ENCODE measurements around the gene MPIG6B.
"Not testable (repeated sequence)": the region's sequence is repeated elsewhere in the genome, so short reads cannot be mapped to it uniquely, and the experiment has no call there.

The MPIG6B gene

DNA sequence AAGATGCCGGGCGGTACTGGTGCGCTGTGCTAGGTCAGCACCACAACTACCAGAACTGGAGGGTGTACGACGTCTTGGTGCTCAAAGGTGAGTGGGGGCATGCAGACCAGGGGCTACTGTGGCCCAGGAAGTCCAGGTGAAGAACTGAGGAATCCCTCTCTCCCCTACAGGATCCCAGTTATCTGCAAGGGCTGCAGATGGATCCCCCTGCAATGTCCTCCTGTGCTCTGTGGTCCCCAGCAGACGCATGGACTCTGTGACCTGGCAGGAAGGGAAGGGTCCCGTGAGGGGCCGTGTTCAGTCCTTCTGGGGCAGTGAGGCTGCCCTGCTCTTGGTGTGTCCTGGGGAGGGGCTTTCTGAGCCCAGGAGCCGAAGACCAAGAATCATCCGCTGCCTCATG is 15.5 kb upstream of the MPIG6B start:
- no peak overlapping the region for H3K4me3 ChIP-seq (replicated peaks; ENCODE audit: low read depth, low read length)
- TF ChIP-seq, protein P1, sequence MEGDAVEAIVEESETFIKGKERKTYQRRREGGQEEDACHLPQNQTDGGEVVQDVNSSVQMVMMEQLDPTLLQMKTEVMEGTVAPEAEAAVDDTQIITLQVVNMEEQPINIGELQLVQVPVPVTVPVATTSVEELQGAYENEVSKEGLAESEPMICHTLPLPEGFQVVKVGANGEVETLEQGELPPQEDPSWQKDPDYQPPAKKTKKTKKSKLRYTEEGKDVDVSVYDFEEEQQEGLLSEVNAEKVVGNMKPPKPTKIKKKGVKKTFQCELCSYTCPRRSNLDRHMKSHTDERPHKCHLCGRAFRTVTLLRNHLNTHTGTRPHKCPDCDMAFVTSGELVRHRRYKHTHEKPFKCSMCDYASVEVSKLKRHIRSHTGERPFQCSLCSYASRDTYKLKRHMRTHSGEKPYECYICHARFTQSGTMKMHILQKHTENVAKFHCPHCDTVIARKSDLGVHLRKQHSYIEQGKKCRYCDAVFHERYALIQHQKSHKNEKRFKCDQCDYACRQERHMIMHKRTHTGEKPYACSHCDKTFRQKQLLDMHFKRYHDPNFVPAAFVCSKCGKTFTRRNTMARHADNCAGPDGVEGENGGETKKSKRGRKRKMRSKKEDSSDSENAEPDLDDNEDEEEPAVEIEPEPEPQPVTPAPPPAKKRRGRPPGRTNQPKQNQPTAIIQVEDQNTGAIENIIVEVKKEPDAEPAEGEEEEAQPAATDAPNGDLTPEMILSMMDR (IDR thresholded peaks at IDR 0.05; ENCODE audit: low read depth, low read length, missing control alignments) = no peak
- no peak for DNase-seq (ENCODE audit: extremely low read depth, low read depth)

DNA sequence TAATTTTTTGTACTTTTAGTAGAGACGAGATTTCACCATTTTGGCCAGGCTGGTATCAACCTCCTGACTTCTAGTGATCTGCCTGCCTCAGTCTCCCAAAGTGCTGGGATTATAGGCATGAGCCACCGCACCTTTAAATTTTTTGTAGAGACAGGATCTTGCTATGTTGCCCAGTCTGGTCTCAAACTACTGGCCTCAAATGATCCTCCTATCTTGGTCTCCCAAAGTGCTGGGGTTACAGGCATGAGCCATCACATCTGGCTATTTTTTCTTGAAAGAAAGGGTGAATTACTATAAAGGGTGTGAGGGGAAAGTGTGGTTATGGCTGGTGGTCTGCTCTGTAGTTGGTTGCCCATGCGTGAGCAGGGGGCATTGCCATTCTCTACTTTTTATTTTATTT is 14.9 kb upstream of the MPIG6B start:
- TF ChIP-seq, protein P1 (IDR thresholded peaks at IDR 0.05; ENCODE audit: low read depth, low read length, missing control alignments) = no peak
- no peak overlapping the region for H3K4me3 ChIP-seq (replicated peaks; ENCODE audit: low read depth, low read length)
- no peak for DNase-seq (ENCODE audit: extremely low read depth, low read depth)

DNA sequence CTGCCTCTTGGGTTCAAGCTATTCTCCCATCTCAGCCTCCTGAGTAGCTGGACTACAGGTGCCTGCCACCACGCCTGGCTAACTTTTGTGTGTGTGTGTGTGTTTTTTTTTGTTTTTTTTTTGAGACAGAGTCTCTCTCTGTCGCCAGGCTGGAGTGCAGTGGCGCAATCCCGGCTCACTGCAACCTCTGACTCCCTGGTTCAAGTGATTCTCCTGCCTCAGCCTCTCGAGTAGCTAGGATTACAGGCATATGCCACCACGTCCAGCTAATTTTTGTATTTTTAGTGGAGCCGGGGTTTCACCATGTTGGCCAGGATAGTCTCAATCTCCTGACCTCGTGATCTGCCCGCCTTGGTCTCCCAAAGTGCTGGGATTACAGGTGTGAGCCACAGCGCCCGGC is 14.0 kb upstream of the MPIG6B start:
- not testable (repeated sequence) for H3K4me3 ChIP-seq (replicated peaks; ENCODE audit: low read depth, low read length); DNase-seq (ENCODE audit: extremely low read depth, low read depth)

DNA sequence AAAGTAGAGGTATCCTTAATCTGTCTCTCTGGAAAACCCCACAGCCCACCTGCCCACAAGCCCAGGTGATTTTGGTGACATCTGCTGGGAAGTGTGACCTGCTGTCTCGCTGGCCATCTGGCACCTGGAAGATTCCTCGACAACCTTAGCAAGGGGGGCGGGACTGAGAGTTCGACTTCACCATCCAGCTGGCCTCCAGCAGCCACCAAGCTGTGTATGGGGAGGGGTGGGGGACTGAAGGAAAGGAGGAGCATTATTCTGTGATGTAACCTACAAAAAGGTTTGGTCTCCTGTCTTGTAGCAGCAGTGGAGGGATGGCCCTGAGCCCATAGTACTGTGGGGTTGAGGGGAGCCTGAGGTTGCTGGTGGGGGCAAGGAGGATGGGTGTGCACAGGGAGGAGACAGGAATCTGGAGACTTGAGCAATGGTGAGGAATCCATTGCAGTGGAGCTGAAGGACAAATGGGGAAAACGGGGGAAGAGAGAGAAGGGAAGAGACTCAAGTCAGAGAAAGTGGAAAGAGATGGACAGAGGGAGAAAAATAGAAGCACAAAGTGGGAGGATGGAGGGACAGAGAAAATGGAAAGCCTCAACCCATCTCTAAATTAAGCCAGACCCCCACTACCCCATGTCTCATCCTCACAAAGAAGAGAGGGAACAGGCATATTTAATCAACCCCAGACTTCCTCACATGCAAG is 12.5 kb upstream of the MPIG6B start:
- no peak for DNase-seq (ENCODE audit: extremely low read depth, low read depth)
- TF ChIP-seq, protein P1 (IDR thresholded peaks at IDR 0.05; ENCODE audit: low read depth, low read length, missing control alignments) = no peak

DNA sequence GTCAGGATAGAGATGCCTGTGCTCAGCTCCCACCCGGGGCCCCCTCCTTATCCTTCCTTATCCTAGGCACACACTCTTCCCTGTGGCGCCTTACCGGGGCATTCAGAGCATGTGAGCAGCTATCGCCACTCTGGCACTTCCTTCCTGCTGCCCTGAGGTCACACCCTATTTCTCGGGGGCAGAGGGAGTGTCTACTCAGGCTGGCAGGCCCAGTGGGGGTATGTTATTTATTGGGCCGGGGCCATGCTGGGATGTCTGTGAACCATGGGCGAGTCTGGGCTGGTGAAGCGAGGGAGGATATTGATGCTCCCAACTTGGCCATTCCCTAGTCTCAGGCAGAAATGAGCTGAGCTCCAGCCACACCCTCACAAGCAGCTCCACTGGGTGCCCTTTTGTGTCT is 11.9 kb upstream of the MPIG6B start:
- TF ChIP-seq, protein P1 (IDR thresholded peaks at IDR 0.05; ENCODE audit: low read depth, low read length, missing control alignments) = no peak
- no peak overlapping the region for H3K4me3 ChIP-seq (replicated peaks; ENCODE audit: low read depth, low read length)
- no peak for DNase-seq (ENCODE audit: extremely low read depth, low read depth)

More for the DNA sequence above, 12.5 kb upstream of the MPIG6B start:
- no peak overlapping the region for H3K4me3 ChIP-seq (replicated peaks; ENCODE audit: low read depth, low read length)

DNA sequence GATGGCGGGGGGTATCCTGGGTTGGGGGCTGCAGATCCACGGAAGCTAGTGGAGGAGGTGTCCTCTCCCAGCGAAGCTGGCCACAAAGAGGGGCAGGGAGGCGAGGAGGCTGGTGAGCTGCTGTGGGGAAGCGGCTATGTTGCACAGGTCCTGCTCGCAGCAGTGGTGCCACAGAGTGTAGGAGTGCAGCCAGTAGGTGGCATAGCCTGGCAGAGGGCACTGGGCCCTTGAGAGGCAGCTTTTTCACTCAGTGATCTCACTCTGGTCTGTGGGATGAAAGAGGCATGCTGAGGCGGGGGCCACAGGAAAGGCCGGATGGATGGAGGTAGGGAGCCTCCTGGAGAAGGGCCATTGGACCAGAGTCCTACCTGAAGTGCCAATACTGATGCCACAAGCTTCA is 10.9 kb upstream of the MPIG6B start:
- TF ChIP-seq, protein P1 (IDR thresholded peaks at IDR 0.05; ENCODE audit: low read depth, low read length, missing control alignments) = peak; percentile 4
- DNase-seq (ENCODE audit: extremely low read depth, low read depth) = no peak
- H3K4me3 ChIP-seq (replicated peaks; ENCODE audit: low read depth, low read length) = no peak overlapping the region

DNA sequence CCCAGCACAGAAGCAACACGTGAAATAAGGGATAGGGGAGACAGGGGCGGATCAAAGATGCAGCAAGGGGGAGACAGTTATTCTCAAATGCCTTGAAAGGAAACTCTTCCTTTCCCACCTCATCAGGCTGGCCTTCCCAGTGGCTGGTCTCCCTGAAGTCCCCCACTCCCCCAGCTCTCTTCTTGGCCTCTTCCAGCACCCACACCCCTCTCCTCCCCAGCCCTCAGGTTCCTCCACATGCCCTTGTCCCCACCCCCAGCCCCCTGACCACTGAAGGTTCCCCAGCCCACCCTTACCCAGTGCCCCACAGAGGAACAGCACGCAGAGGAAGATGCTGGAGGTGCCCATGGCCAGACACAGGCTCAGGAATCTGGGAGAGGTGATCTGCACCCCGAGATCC is 9.7 kb upstream of the MPIG6B start:
- TF ChIP-seq, protein P1 (IDR thresholded peaks at IDR 0.05; ENCODE audit: low read depth, low read length, missing control alignments) = no peak
- no peak for DNase-seq (ENCODE audit: extremely low read depth, low read depth)
- no peak overlapping the region for H3K4me3 ChIP-seq (replicated peaks; ENCODE audit: low read depth, low read length)

Data from HFF-Myc (cell line).